Activated T-cell treated with anti-CD3 and anti-CD28 coated beads for 4 hours (primary cell): Measurements from ENCODE around the gene TPRG1.

ENCODE experiments used
- DNase-seq: peaks from one replicate; pipeline ENCODE4 v3.0.0-alpha.2; 2020

Gene TPRG1, protein sequence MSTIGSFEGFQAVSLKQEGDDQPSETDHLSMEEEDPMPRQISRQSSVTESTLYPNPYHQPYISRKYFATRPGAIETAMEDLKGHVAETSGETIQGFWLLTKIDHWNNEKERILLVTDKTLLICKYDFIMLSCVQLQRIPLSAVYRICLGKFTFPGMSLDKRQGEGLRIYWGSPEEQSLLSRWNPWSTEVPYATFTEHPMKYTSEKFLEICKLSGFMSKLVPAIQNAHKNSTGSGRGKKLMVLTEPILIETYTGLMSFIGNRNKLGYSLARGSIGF

DNA sequence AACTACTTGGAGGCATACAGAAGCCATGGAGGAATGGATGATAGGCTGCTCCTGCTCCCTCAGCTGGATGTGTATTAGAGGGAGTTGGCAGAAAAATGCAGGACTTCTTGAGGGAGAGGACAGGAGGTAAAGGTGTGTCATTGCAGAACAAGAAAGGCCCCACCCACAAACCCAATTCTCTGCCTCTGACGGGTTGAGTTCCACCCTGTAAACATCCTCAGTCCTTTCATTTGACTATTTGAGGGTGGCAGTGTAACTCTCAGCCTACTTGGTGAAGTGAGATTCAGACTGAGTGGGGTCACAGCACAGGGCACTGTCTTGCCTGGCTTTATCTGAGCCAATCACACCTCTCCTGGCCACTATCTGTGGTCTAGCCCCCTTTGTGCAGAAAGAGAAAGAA lies at the start of gene TPRG1:
Gene TPRG1, plus strand, starts transcription at position 265 of the 400 bp plus-strand sequence. CDS start 35,414 bp downstream, outside the sequence.
- DNase-seq: no peak

- no peak for DNase-seq
Observed at GRCh38 chr3:189122110-189122509, 49.7 kb upstream of the TPRG1 start.

- DNase-seq: no peak
Observed at GRCh38 chr3:189122526-189123205, 49.1 kb upstream of the TPRG1 start.

DNA sequence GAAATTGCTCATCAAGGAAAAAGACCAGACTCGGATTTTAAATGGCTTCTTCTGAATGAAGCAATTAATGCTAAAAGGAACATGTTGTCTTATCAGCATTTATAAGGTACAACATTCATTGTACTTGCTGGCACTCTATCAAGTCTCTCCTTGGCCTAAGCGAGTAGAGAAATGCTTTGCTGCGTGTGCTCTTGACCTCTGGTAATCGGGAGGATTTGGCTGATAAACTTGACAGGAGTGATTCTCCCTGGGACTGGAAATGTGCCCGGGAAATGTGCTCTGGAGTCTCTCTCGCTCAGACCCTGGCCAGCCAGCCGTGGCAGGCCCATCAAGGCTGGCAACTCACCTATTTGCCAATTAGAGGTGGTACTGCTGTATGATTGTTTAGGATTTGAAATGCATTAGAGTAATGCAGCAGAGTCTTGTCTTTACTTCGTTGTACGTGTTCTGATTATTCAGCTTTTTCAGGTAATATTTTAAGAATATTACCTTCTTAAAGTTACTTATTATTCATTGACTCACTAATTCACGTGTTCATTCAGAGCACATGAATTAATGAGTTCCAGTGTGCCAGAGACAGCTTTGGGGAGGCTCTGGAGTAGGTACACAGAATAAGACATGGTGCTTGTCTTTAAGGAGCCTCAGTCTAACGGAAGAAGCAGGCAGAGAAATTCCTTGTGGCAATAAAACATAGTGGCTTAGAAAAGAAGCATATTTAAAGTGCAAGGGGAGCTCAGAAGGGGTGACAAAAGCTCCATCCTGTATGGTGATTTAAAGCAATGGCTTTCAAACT lies 48.0 kb upstream of the TPRG1 start:
- no peak for DNase-seq

- DNase-seq: peak; percentile 58
Observed at GRCh38 chr3:189132231-189132671, 39.5 kb upstream of the TPRG1 start.

DNA sequence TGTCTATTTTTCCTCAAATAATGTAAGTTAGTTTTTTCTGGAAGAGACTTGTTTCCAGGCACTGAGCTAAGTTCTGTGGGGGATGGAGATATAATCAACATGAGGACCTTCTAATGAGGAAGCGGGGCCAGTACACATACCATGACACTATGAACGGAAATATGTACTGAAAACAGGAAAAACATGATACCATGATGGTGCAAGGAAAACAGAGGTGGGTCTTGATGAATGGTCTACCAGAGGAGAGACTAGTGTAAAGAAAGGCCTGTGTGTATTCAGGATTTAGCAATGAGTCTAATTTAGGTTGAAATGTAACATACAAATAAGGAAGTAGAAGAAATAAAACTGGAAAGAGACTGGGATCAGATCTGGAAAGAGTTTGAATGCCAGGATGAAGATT lies 38.9 kb upstream of the TPRG1 start:
- DNase-seq: no peak

DNA sequence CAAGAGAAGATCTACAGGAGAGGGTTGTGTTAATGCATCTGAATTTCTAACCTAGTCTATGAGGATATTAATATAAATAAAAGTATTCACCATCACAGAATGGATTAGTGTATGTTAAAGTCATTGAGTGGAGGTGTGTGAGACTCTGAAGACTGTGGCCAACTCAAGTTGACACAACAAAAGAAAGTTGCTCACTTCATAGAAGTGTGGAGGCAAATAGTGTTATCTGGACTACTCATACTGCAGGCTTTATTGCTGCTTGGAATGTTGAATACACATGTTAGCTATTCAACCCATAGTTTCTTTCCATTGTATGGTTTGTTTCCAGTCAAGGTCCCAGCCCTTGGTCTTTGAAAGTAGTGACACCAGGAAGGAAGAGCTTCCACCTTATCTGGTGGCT lies 38.0 kb upstream of the TPRG1 start:
- DNase-seq: no peak

DNA sequence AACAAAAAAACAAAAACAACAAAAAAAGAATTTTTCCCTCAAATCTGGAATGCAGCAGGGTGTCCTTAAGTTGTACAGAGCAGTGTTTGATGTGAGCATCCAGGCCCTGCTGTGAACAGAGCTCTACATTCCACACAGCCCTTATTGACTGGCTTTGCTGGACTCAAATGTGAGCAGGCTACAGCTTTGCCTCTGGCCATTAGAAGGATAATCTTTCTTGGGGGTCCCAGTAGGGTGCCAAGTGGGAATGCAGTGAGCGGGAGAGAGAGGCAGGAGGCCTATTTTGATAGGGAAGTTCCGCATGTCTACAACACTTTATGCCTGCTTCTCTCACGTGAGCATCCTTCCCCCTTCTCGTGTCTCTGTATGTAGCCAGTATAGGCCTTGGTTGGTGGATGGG lies 34.4 kb upstream of the TPRG1 start:
- no peak for DNase-seq

DNA sequence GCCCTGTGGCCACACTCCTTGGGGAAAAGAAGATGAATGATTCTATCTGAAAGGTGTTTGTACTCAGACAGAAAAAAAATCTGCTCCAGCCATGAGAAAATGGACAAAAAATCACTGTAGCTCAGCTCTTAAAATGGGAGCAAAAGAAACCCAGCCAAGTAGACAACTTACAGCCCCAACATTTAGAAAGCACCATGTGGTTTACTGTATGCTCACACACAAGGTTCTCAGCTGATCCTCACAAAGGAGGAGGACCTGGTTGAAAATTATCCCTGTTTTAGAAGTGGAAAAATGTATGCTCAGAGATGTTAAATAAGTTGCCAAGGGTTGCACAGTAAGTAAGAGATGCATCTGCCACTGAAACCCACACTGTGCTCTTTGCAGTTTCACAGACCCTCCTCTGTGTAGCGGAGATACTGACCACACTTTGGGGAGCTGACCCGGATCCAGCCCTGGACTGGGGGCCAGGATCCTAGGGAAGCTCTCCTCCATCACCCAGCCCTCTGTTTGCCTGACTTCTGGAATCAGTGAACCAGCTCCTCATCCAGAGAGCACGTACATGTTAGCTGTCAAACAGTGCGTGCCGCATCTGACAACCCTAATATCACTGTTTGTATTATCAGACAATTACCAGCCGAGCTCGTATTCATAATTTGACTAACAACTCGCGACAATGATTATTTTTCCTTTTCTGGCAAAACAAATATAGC lies 32.7 kb upstream of the TPRG1 start:
- no peak for DNase-seq

GRCh38 chr3:189139611-189139940 lies 32.2 kb upstream of the TPRG1 start:
- no peak for DNase-seq

- no peak for DNase-seq
Observed at GRCh38 chr3:189142527-189142926, 29.2 kb upstream of the TPRG1 start.

DNA sequence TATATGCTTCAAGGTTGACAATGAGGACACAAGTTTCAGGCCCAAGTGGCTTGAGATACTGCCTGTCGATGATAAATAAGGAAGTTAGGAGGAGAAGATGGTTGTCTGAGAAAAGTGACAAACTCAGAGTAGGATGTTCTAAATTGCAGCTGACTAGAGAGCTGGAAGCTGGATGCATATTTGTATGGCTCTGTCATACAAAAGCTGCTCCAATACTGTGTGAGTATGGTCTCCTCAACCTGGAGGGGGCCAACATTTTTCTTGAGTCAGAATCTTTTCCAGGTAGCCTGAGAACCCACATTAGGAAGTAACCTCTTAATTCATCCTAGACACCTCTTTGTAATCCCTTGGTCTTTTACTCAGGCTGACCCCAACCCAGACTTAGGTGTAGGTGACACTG lies 28.4 kb upstream of the TPRG1 start:
- no peak for DNase-seq

GRCh38 chr3:189143771-189144170 lies 28.0 kb upstream of the TPRG1 start:
- no peak for DNase-seq

DNA sequence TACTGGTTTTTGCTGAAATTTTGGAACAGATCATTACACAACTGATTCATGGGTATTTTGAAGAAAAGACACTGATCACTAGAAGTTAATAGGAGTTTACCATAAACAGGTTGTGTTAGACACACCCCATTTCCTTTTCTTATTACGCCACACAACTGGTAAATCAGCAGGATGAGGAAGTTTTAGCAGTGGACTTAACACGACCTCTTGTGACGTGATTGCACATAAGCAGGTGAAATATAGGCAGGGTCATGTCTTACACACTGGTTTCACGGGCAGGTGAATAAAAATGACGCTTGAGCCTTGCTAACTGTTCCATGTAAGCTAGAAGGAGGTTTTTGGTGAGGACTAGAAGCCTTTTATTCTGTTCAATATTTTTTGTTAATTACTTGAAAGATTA lies 27.1 kb upstream of the TPRG1 start:
- no peak for DNase-seq

DNA sequence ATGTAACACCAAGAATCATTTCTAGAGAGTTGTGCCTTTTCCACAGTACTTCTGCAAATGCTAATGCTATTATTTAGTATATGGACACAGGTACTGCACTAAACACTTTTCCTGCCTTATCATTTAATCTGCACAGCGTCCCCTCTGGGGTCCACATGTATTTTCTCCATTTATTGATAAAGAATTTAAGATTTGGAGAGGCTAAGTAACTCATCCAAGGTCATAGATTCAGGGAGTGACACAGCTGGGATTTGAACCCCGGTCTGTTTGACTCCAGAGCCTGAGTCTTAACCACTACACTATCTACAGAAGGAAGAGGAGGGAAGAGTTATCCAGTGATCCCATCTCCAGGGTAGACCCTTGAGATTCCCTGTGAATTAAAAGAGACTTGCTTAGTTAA lies 24.9 kb upstream of the TPRG1 start:
- DNase-seq: no peak

- DNase-seq: peak; percentile 68
Observed at GRCh38 chr3:189148081-189148507, 23.7 kb upstream of the TPRG1 start.

GRCh38 chr3:189149203-189149602 lies 22.6 kb upstream of the TPRG1 start:
- DNase-seq: no peak

DNA sequence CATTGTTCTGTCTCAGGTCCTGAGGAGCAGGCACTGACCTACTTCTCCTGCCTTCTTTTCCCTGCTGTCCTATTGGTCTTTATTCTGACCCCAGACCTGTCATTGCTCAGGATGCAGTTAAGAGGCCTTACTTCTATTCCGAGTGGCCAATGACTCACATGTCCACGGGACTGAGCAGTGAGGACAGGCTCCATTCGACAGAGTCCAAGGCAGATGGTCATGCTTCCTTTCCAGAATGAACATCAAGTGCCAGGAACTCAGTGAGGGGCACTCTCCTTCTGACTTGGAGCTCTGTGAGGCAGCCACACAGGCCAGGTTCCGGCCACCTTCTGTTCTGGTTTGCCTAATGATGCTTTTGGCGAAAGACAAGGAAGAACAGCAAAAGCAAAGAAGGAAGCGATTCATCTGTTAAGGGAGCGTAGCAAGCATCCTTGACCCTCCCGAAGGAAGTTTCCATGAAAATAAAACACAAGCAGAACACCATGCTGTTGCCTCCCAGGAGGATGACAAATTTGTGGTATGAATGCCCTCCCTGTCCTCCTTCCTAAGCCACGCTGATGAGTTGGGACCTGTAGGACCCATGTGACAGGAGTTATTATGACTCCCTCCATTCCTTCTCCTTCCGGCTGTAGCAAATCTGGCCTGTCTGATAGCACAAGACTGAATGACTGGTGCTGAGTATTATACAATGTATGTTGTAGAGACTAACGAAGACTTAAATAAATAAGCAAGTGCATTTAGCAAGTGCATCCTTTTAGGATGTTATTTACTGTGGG lies 14.4 kb upstream of the TPRG1 start:
- no peak for DNase-seq

GRCh38 chr3:189158034-189158433 lies 13.7 kb upstream of the TPRG1 start:
- no peak for DNase-seq

DNA sequence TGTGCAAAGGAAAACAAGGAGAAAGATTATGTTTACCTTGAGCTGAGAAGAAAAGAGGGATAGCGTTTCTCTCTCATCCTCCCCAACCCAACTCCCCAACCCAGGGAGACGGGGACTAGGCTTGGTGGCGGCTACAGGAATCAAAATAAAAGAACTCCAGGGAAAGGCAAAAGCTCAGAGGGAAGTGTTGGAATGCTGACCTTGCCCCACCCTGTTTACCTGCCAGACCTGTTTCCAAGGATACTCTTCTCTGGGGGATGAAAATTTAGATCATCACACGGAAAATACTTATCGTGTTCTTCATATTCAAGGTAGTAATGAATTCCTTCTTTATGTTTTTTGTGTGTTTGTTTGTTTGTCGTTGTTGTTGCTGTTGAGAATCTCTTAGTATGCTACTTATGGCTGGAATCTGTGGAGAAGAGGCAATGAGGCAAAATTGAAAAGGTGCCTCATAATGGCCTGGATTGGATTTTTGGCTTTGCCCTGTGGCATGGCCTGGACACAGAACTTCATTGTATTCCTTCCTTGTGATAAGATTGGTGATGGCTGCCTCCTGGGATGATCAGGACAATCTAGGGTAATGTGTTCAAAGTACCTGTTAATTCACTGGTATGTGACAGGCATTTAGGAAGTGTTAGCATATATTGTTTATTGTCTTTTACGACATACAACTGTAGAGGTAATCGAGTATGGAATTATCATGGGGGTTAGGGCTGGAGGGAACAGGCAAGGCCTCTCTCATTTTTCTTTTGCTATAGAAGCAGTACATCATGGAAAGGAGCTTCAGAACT lies 11.1 kb upstream of the TPRG1 start:
- DNase-seq: no peak

DNA sequence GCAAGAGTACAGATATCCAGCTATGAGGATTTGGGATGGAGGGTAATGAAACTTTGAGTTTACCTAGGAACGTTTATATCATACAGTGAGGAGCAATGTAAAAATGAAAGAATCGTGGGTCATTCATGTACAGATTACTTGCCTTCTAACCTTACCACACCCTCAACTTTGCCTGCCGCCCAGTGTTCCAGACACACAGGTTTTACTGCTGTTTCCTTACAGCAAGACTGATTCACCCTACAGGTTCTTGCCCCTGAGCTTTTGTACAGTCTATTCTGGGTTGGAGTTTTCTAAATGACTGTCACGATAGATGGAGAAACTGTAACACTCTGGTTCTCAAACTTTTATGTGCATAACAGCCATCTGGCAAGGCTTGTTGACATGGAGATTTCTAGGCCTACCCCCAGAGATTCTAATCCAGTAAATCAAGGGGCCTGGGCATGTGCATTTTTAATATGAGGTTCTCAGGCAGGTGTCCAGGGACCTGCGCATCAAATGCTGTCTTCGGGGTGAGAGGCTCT lies 6.6 kb upstream of the TPRG1 start:
- DNase-seq: no peak
